HG03025 (cell line): ENCODE data around the gene PRR30.

Experiments
- ATAC-seq: cut with Tn5 transposase; IDR thresholded peaks from one replicate; pipeline ENCODE4 v1.9.1; 2021; ENCODE audit warnings: mild to moderate bottlenecking, moderate library complexity; ENCODE audit not compliant: unreplicated experiment, low FRiP score

PRR30 gene

GRCh38 chr2:27155069-27155520, 15.9 kb upstream of the PRR30 start:
- ATAC-seq, result no peak

DNA sequence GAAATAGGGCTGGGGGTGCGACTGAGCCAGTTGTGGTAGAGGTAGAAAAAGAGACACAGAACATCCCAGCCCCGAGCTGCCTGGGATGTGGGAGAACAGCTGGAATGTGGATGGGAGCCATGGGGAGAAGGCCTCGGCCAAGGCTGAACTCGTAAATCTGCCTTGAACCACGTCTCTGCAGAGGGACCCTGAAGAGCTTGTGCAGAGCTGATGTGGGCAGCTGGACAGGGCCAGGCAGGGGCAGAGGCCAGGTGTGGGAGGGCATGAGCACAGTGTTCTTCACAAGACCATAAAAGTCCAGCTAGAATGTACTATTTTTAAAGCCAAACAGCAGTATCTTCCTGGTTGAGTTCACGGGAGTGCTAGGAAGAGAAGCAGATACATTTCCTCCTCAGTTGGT, 15.3 kb upstream of the PRR30 start:
- ATAC-seq, result no peak

- no peak for ATAC-seq
These were observed 13.7 kb upstream of the PRR30 start for GRCh38 chr2:27152796-27153464.

DNA sequence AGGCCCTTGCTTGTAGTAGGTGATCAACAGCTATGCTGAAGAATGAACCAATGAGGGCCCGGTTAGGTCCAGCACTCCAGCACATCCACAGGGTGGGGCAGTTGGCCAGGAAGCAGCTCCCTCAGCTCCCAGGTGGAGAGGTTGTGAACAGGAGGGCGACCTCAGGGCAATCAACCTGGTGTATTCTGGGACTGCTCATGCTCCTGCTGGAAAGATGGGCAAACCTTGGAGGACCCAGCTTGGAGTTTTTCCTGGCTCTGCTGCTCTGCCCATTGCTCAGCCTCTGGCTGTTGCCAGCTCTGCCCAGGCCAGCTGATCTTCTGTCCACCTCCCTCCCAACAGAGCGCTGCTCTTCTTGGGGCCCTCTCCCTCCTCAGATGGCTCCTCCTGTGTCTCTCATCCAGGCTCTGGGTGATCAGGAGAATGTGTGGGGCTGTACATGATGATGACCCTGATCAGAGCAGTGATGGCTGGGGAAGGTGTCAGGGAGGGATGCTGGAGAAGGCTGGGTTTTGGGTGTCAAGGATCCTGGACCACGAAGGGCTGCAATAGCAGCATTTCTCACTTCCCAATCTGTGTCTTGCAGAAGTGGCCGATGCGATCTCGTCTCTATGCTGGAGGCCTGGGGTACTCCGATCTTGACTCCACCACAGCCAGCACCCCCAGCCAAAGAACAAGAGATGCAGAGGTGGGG, 13.0 kb upstream of the PRR30 start:
- ATAC-seq, result no peak

DNA sequence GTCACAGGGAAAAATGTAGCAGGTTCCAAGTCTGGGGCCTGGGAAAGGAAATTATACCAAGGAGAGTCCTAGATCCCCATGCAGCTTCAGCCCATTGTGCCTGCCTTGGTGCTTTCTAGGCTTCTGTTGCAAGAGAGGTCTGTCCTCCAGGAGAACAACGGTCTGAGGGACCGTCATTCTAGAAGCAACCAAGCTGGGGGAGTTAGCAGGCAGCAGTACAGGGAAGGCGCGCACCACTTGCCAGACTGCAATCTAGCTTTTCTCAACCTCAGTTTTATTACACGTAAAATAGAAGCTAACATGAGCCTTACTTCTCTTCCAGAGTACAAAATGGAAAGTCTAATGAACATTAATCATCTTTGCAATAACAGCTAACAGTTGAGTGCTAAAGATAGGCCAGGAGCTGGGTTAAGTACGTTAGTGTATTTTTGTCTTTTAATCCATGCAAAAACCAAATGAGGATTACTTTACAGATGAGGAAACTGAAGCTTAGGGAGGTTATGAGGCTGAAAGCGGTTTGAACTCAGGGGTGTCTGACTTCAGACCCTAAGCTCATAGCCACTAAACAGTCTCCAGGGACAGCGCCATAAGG, 11.5 kb upstream of the PRR30 start:
- no peak for ATAC-seq

DNA sequence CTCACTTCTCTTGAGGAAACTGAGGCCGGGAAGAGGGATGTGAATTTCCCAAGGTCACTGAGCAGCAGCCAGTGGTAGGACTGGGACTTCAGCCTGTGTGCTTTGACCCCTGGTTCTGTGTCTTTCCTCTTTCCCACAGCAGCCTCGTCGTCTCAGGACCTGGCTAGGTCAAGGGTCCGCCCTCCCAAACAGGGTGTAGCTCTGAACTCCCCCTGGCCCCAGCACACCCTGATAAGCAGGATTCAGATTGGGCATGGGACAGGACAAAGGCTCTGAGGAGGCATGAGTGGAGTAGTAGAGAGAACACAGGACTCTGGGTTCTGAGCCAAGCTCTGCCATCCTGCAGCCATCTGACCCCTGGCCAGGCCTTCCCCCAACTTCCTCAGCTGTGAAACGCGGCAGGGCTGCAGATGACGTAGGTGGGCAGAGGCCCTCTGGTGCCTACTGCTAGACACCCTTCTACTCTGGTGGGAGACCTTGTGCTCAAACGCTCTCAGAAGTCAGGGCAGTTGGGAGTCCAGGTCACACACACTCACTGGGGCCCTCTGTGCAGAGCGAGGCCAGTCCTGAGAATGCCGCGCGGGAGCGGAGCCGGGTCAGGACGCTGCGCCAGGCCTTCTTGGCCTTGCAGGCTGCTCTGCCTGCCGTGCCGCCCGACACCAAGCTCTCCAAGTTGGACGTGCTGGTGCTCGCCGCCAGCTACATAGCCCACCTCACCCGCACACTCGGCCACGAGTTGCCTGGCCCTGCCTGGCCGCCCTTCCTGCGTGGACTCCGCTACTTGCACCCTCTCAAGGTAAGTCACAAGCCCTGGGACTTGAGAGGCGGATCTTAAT, 10.6 kb upstream of the PRR30 start:
- no peak for ATAC-seq

DNA sequence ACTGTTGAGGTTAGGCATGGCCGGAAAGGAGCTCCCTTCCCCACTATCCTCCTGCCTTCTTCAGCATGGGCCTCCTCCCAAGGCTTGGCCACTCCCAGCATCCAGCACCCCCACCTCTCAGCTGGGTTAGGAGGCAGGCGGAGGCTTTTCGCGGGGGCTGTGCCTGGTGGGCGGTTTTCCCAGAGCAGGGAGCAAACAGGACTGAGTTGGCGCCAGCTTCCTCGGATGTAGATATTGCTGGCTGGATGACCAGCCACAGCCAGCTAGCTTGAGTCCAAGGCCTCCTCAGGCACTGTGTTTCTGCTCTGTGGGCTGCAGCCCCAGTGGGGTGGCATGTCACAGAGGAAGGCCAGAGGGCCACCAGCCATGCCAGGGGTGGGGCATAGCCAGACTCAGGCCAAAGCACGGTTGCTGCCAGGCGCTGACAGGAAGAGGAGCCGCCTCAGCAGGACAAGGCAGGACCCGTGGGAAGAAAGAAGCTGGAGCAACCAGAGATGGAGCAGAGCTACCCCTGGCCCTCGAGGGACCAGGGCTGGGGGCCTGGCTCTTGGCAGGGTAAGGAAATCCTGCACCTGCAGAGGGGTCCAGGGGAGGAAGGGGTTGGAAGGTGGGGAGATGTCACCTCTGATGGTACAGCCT, 9.7 kb upstream of the PRR30 start, which contains the start of gene TCF23:
Gene TCF23 (plus strand): TSS at position 204 of the 639 bp plus-strand sequence. CDS start 130 bp downstream, at position 334.
- ATAC-seq, result no peak

DNA sequence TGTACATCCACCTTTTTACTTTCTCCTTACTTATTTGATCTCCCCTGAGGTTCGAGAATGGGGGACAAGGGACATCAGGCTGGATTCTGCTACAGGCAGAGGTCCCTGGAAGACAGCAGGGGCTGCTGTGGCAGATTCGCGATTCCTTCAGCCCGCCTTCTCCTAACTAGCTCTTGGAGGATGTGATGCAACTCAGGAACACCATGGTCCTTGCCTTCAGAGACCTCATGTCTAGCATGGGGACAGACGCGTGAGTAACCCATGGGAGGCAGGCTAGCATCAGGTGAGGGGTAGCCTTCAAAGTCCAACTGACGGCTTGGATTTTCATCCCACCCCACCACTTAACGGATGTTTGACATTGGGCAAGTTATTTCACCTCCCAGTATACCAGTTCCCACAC, 8.7 kb upstream of the PRR30 start:
- no peak for ATAC-seq

GRCh38 chr2:27145682-27146081, 6.5 kb upstream of the PRR30 start:
- no peak for ATAC-seq

DNA sequence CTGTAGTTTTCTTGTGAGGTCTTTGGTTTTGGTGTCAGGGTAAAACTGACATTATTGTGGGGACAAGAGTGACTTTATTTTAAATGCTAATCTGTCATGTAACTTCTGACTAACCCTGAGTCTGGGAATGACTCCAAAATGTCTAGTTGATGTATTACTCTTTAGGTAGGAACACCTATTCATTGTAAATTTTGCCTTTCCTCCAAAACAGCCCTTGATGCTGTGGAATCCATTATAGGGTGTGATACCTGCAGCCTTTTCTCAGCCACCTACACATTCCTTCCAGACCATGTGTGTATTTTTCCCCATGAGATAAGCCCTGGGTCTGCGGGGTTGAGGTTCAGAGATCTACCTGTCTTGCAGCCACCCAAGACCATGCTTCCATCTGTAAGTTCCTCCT, 4.1 kb upstream of the PRR30 start:
- ATAC-seq, result no peak

- ATAC-seq, result no peak
These were observed 1.1 kb downstream of the PRR30 start for GRCh38 chr2:27138111-27138510.

GRCh38 chr2:27137322-27137935, 1.8 kb downstream of the PRR30 start:
- ATAC-seq, result no peak

GRCh38 chr2:27136751-27137150, 2.5 kb downstream of the PRR30 start:
- no peak for ATAC-seq

- ATAC-seq, result no peak
These were observed 3.7 kb downstream of the PRR30 start for GRCh38 chr2:27135478-27135955.

GRCh38 chr2:27134781-27135477, 4.3 kb downstream of the PRR30 start:
- ATAC-seq, result no peak

- ATAC-seq, result peak; percentile 72
These were observed 5.1 kb downstream of the PRR30 start, which contains the start of gene PREB for GRCh38 chr2:27133905-27134780. Gene PREB, minus strand, starts transcription at chr2:27134636. Its CDS starts 215 bp downstream, at chr2:27134421.

DNA sequence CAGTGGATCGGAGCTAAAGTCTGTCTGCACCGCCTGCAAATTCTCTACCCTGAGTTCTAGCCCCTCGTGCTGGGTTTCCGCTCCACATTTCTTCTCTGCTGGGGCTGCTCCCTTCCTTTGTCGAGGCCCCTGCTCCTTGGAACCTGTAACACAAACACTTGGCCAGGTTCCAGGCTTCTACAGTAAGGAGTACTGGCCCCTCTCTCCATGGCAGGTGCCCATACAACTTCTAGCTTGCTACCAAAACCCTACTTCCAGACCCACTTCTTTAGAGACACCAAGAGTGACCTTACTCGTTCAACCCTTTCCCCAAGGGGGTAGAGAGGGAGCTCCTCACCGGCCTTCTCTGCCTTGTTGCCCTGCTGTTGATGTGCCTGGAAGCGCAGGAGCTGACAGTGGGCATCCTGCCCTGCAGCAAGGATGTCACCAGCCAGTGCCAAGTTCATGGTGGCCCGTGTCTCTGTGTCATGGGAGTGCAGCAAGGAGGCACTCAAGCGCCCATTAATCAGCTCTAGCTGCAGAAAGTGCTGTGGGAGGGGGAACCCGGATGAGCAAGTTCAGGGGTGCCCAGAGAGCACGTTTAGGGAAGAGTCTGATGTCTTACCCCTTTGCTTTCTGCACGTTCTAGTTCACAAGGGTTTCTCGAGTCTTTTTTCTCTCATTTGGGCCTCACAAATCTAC, 5.9 kb downstream of the PRR30 start:
- no peak for ATAC-seq

DNA sequence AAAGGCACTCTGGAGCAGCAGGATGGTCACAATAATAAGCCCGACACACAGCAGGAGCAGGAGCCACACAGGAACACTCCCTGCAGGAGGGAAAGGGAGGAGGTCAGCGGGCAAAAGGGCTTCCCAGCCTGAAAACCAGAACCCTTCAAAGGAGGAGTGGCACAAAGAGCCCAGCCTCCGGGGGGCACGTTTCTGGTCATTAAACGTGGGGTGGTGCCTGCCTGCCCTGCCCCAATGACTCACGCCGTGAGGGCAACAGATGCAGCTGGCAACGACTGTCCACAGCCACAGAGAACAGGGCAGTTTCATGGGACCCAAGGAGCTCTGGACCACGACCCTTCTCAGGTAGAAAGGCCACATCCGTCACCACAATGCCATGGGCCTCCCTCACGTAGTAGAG, 7.8 kb downstream of the PRR30 start:
- no peak for ATAC-seq
